Measurements from ENCODE around the gene ZNF407.

ZNF407 gene

GRCh38 chr18:74834424-74835309, 237.0 kb downstream of the ZNF407 start:
- DNase-seq, result no peak

GRCh38 chr18:74836296-74837139, 238.8 kb downstream of the ZNF407 start:
- no peak for DNase-seq

- DNase-seq, result no peak
Observed at GRCh38 chr18:74840492-74841167, 243.0 kb downstream of the ZNF407 start.

GRCh38 chr18:74841248-74841647, 243.6 kb downstream of the ZNF407 start:
- DNase-seq, result no peak

- DNase-seq, result no peak
Observed at GRCh38 chr18:74849301-74849700, 251.6 kb downstream of the ZNF407 start.

GRCh38 chr18:74856434-74856833, 258.8 kb downstream of the ZNF407 start:
- no peak for DNase-seq

GRCh38 chr18:74856928-74857327, 259.3 kb downstream of the ZNF407 start:
- DNase-seq, result no peak

- no peak for DNase-seq
Observed at GRCh38 chr18:74857901-74858300, 260.2 kb downstream of the ZNF407 start.

- DNase-seq, result no peak
Observed at GRCh38 chr18:74861154-74861553, 263.5 kb downstream of the ZNF407 start.

GRCh38 chr18:74862094-74862493, 264.4 kb downstream of the ZNF407 start:
- DNase-seq, result no peak

- DNase-seq, result no peak
Observed at GRCh38 chr18:74866577-74866976, 268.9 kb downstream of the ZNF407 start.

- no peak for DNase-seq
Observed at GRCh38 chr18:74868461-74868860, 270.8 kb downstream of the ZNF407 start.

- DNase-seq, result no peak
Observed at GRCh38 chr18:74869904-74870863, 272.5 kb downstream of the ZNF407 start.

GRCh38 chr18:74870950-74871349, 273.3 kb downstream of the ZNF407 start:
- no peak for DNase-seq

GRCh38 chr18:74873629-74874028, 276.0 kb downstream of the ZNF407 start:
- DNase-seq, result no peak

GRCh38 chr18:74874351-74874750, 276.7 kb downstream of the ZNF407 start:
- no peak for DNase-seq

GRCh38 chr18:74876630-74877243, 279.1 kb downstream of the ZNF407 start:
- DNase-seq, result no peak

GRCh38 chr18:74878267-74878666, 280.6 kb downstream of the ZNF407 start:
- DNase-seq, result no peak

- no peak for DNase-seq
Observed at GRCh38 chr18:74880706-74881278, 283.1 kb downstream of the ZNF407 start.

GRCh38 chr18:74892066-74892627, 294.5 kb downstream of the ZNF407 start:
- no peak for DNase-seq

GRCh38 chr18:74895686-74896085, 298.0 kb downstream of the ZNF407 start:
- no peak for DNase-seq
